ENCODE measurements around the gene KIF5C.

GRCh38 chr2:148867079-148867769, 7.8 kb upstream of the KIF5C start:
- TF ChIP-seq CTCF (IDR thresholded peaks at IDR 0.05), result no peak
- TF ChIP-seq EZH2 (IDR thresholded peaks at IDR 0.05), result no peak
- no peak for TF ChIP-seq EZH2phosphoT487 (IDR thresholded peaks at IDR 0.05)
